Stimulated activated CD4-positive, alpha-beta T cell treated with anti-CD3 and anti-CD28 coated beads, TNF-alpha, amount 100 ng/mL, for 24 hours (primary cell): ENCODE measurements around the gene AMH.
"Not testable (repeated sequence)": the region's sequence is repeated elsewhere in the genome, so short reads cannot be mapped to it uniquely, and the experiment has no call there.

Experiments
- DNase-seq, 3 experiments: peaks; one replicate each; pipeline ENCODE4 v3.0.0-alpha.2; 2020; ENCODE audit warnings: low read depth in 3 of 3

AMH gene

GRCh38 chr19:2249010-2249866, at the start of gene AMH:
Gene AMH (plus strand): TSS chr19:2249323. CDS start chr19:2249333, 10 bp downstream.
- DNase-seq, result no peak

GRCh38 chr19:2199861-2200623, 49.1 kb upstream of the AMH start:
- no peak for DNase-seq

GRCh38 chr19:2200624-2201294, 48.4 kb upstream of the AMH start:
- DNase-seq, result not testable (repeated sequence)

GRCh38 chr19:2201473-2202148, 47.5 kb upstream of the AMH start:
- DNase-seq, result no peak

DNA sequence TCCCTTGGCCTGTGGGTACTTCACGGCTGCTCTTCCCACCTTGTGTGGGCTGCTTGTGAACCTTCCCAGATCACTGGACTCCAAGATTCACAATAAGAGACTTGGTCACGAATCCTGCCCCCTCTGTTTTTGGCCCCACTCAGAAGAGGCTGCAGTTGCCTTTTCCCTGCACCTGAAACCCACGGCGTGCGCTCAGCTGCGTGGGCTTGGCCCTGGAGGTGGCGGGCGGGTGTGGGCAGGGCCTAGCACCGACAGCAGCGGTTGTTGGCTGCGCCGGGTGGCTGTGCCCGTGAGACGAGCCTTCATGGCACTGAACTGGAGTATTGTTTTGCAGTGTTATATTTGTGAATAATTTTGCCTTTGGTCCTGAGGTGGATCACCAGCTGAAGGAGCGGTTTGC, 46.8 kb upstream of the AMH start:
- no peak for DNase-seq

GRCh38 chr19:2207008-2207407, 42.1 kb upstream of the AMH start:
- DNase-seq, result no peak

- peak in 1 of 3 experiments; percentile 36 for DNase-seq
These were observed 40.9 kb upstream of the AMH start for GRCh38 chr19:2207991-2208860.

DNA sequence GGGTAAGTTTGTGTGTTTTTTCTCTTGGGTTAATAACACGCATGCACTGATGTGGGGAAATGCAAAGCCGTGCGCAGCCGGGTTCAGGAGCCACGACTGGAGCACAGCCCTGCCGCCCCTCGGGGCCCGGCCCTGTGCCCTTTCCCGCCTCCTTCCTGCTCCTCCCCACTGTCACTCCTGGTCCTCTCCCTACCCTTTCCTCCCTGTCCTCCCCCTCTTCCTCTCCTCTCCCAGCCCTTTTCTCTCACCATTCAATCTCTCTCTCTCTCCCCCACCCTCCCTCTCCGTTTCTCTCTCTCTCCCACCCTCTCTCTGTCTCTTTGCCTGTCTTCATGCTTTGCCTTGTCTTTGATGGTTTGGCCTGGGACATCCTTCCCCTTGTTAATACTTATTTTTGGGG, 40.1 kb upstream of the AMH start:
- no peak for DNase-seq

GRCh38 chr19:2209408-2209807, 39.7 kb upstream of the AMH start:
- DNase-seq, result no peak

DNA sequence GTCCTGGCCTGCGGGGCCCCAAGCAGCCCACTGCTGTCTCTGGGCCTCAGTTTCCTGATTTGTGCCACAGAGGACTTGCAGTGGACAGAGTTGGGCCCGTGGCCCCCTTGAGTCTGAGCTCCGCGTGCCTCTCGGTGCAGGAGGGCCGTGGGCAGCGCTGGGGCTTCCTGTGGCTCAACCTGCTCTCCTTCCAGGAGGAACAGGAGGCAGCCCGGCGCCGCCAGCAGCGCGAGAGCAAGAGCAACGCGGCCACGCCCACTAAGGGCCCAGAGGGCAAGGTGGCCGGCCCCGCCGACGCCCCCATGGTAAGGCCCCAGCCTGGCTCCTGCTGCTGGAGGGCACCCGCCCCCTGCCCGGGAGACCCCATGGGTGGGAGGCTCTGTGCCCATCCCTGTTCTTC, 38.9 kb upstream of the AMH start:
- no peak for DNase-seq

- no peak for DNase-seq
These were observed 38.0 kb upstream of the AMH start for GRCh38 chr19:2210987-2211740.

- no peak for DNase-seq
These were observed 36.0 kb upstream of the AMH start for GRCh38 chr19:2212861-2213711.

- DNase-seq, result no peak
These were observed 35.3 kb upstream of the AMH start for GRCh38 chr19:2213799-2214198.

DNA sequence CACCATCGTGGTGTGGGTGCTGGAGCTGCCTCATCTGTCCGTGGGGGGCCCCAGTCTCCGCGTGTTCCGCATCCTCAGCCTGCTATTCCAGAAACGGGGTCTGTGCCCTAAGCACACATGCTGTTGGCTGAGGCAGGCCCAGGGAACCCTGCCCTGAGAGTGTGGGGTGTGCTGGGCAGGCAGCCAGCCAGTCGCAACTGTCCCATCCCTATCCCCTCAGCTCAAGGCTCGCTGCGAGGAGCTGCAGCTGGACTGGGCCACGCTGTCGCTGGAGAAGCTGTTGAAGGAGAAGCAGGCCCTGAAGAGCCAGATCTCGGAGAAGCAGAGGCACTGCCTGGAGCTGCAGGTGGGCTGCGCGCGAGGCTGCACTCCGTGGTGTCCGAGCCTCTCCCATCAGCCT, 34.9 kb upstream of the AMH start:
- DNase-seq, result no peak

DNA sequence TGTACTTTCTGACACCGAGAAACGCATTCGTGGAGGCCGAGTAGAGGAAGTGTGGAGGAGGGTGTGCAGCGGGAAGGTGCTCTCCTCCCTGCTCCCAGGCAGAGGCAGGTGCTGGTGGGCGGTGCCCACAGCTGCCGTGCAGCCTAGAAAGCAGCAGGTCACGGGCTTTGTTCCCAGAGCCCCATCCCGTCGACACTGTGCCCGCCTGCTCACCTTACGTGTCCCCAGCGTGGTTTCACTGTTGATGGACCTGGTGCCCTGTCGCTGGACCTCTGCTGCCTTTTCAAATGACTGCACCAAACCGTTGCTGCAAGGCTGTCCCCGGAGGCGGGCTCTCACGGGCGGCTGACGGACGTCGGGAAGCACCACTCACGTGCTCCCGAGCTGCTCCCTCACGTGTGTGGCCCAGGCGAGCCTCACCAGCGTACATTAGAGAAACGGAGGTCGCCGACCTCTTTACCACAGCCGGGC, 33.8 kb upstream of the AMH start:
- no peak for DNase-seq

- DNase-seq, result no peak
These were observed 32.5 kb upstream of the AMH start for GRCh38 chr19:2216361-2217225.

- no peak for DNase-seq
These were observed 31.5 kb upstream of the AMH start for GRCh38 chr19:2217591-2217990.

GRCh38 chr19:2219726-2220125, 29.4 kb upstream of the AMH start:
- DNase-seq, result no peak
